Measurements from ENCODE around the gene ZNF512.

- TF ChIP-seq YY1 (IDR thresholded peaks at IDR 0.05; ENCODE audit: insufficient read depth, insufficient read length) (no peak), ZNF274 (IDR thresholded peaks at IDR 0.05; ENCODE audit: low read depth, low read length) (no peak), SUZ12 (IDR thresholded peaks at IDR 0.05; ENCODE audit: extremely low read depth, insufficient read depth, insufficient read length) (no peak)
Measured at GRCh38 chr2:27634291-27634690, 51.4 kb downstream of the ZNF512 start.
